Measurements from ENCODE around the gene FBXW4. TPM values are rescaled to one million over a fixed set of nuclear protein-coding genes. Genes with fewer than 3 reads are reported as not detected.
A peak's percentile ranks its signal among the peaks of the same experiment; 100 is the strongest.

The FBXW4 gene
- total RNA-seq, 1 donor from 2014 or later = 36.0 TPM

DNA sequence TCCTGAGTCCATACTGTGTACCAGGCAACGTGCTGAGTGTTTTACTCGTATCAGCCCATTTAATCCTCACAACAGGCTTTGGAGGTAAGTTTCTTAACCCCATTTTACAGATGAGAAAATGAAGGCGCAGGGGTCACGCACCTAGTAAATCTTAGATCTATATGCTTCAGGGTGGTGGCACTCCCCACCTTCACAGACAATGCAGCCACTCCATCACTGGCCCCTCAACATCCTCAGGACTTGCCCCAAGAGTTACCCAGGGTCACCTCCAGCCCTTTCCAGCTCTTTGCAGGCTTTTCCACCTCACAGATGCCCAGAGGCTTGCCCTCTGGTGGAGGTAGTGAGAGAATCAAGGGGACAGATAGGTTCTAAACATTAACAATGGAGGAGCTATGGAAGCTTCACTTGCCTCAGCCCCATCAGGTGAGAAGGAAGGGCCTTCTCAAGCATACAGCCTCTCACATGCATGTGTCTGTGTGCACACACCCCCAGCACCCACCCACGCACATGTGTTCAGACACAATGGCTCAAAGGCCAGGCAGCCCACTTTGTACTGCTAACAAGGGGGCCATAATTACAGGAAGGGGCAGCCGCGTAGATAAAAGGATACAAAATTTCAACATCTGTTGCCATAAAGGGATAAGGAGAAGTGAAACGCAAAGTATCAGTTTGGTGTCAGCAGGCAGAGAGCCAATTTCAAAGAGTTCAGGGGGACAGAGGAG lies 77.7 kb downstream of the FBXW4 start:
- TF ChIP-seq, protein P1, sequence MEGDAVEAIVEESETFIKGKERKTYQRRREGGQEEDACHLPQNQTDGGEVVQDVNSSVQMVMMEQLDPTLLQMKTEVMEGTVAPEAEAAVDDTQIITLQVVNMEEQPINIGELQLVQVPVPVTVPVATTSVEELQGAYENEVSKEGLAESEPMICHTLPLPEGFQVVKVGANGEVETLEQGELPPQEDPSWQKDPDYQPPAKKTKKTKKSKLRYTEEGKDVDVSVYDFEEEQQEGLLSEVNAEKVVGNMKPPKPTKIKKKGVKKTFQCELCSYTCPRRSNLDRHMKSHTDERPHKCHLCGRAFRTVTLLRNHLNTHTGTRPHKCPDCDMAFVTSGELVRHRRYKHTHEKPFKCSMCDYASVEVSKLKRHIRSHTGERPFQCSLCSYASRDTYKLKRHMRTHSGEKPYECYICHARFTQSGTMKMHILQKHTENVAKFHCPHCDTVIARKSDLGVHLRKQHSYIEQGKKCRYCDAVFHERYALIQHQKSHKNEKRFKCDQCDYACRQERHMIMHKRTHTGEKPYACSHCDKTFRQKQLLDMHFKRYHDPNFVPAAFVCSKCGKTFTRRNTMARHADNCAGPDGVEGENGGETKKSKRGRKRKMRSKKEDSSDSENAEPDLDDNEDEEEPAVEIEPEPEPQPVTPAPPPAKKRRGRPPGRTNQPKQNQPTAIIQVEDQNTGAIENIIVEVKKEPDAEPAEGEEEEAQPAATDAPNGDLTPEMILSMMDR (IDR thresholded peaks at IDR 0.05; ENCODE audit: unreplicated experiment) = no peak
- Mint-ChIP-seq H3K27me3 (ENCODE audit: unreplicated experiment) (peaks cover 7% of the 10 kb centered on the region), H3K36me3 (ENCODE audit: low read depth, unreplicated experiment) (peaks cover 18% of the 10 kb centered on the region), H3K4me1 (ENCODE audit: unreplicated experiment) (peaks cover 26% of the 10 kb centered on the region), H3K4me3 (ENCODE audit: unreplicated experiment) (no peak overlapping the region), H3K27ac (ENCODE audit: unreplicated experiment) (peak overlapping the region; percentile 80), H3K9me3 (ENCODE audit: unreplicated experiment) (no peaks in the 10 kb centered on the region)
- no peak for DNase-seq (ENCODE audit: low spot score)

- Mint-ChIP-seq H3K27me3 (ENCODE audit: unreplicated experiment) (peaks cover 7% of the 10 kb centered on the region), H3K36me3 (ENCODE audit: low read depth, unreplicated experiment) (peaks cover 13% of the 10 kb centered on the region), H3K27ac (ENCODE audit: unreplicated experiment) (peak overlapping the region; percentile 9), H3K9me3 (ENCODE audit: unreplicated experiment) (no peaks in the 10 kb centered on the region), H3K4me3 (ENCODE audit: unreplicated experiment) (peak overlapping the region; percentile 77), H3K4me1 (ENCODE audit: unreplicated experiment) (peaks cover 26% of the 10 kb centered on the region)
- DNase-seq (ENCODE audit: low spot score) = no peak
- TF ChIP-seq, protein P1 (IDR thresholded peaks at IDR 0.05; ENCODE audit: unreplicated experiment) = no peak
Observed at GRCh38 chr10:101616415-101617101, 78.4 kb downstream of the FBXW4 start.

DNA sequence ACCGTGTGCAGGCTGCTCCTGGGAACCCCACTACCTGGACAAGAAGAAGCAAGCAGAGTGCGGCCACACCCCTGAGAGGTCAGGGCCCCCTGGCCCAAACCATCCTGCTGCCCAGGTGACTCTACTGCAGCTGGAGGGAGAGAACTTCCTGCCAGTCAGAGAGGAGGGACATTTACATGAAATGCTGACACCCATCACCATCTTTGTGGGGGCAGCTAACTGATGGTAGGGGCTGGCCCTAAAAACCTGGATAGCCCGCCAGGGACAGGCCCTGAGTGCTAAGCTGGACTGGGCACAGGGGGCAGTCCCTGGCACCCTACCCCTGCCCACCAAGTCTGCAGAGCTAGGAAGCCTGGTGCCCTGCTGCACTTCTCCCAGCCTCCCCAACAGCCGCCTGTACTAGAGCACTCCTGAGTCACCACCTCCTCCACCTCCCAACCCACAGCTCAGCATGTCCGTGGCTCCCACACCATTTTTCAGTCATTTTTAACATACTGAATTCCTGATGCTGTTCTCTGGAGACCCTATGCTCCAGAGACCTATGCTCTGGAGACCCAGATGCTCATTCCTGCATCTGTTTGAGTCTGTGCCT lies 79.3 kb downstream of the FBXW4 start:
- Mint-ChIP-seq H3K4me3 (ENCODE audit: unreplicated experiment) (peak overlapping the region; percentile 51), H3K9me3 (ENCODE audit: unreplicated experiment) (no peaks in the 10 kb centered on the region), H3K36me3 (ENCODE audit: low read depth, unreplicated experiment) (peaks cover 15% of the 10 kb centered on the region), H3K4me1 (ENCODE audit: unreplicated experiment) (peaks cover 26% of the 10 kb centered on the region), H3K27me3 (ENCODE audit: unreplicated experiment) (peaks cover 7% of the 10 kb centered on the region), H3K27ac (ENCODE audit: unreplicated experiment) (peak overlapping the region; percentile 9)
- TF ChIP-seq, protein P1 (IDR thresholded peaks at IDR 0.05; ENCODE audit: unreplicated experiment) = no peak
- DNase-seq (ENCODE audit: low spot score) = no peak

GRCh38 chr10:101614663-101615524 lies 80.1 kb downstream of the FBXW4 start:
- no peak overlapping the region for H3K27ac Mint-ChIP-seq (ENCODE audit: unreplicated experiment)

More at GRCh38 chr10:101614663-101615524, 80.1 kb downstream of the FBXW4 start:
- peaks cover 11% of the 10 kb centered on the region for H3K36me3 Mint-ChIP-seq (ENCODE audit: low read depth, unreplicated experiment)
- no peak overlapping the region for H3K4me3 Mint-ChIP-seq (ENCODE audit: unreplicated experiment)
- no peak for DNase-seq (ENCODE audit: low spot score)
- H3K4me1 Mint-ChIP-seq (ENCODE audit: unreplicated experiment) = peaks cover 26% of the 10 kb centered on the region
- no peaks in the 10 kb centered on the region for H3K9me3 Mint-ChIP-seq (ENCODE audit: unreplicated experiment)
- peaks cover 8% of the 10 kb centered on the region for H3K27me3 Mint-ChIP-seq (ENCODE audit: unreplicated experiment)
- TF ChIP-seq, protein P1 (IDR thresholded peaks at IDR 0.05; ENCODE audit: unreplicated experiment) = no peak

Measured in endothelial cell (in vitro differentiated cells).